Measurements from ENCODE around the gene FCRL1. TPM values are rescaled to one million over a fixed set of nuclear protein-coding genes. Genes with fewer than 3 reads are reported as not detected.

Gene FCRL1
- total RNA-seq, 1 donor from 2014 or later = not detected

Small RNAs within 50 kb of the gene (small RNA-seq; reads per million reads assigned to genes)
- not detected for gene MRPS21P2

Other genes starting within 250 kb of the FCRL1 start
- gene FCRL4, start 222.0 kb downstream of the FCRL1 start, total RNA-seq = not detected
- under 0.01 TPM for gene FCRL3, start 119.4 kb downstream of the FCRL1 start, total RNA-seq
- gene FCRL2, start 43.0 kb downstream of the FCRL1 start, total RNA-seq = not detected
- under 0.01 TPM for gene CD5L, start 21.7 kb upstream of the FCRL1 start, total RNA-seq
- 13.5 TPM for gene KIRREL1, start 173.5 kb upstream of the FCRL1 start, total RNA-seq